GM12878 (cell line): ENCODE measurements around the gene SKP2. TPM values are rescaled to one million over a fixed set of nuclear protein-coding genes. Genes with fewer than 3 reads are reported as not detected.

Experiments used
- ATAC-seq: fragments of 200-7000 bp; cut with Tn5 transposase; 3 replicates; pipeline ENCODE4 v1.9.1; 2020; ENCODE audit warnings: mild to moderate bottlenecking, moderate library complexity
- BruUV-seq: library from RNA; stranded (reverse); fragments of 400-500 nt; replicated peaks from 2 replicates; lab custom pipeline; 2021; lab: Mats Ljungman, UMichigan
- CTCF ChIA-PET: fragments of 300-600 bp; sonication (Branson Sonifier 250); formaldehyde crosslinking; extraction: SDS; loops from one replicate; lab custom pipeline; 2021; ENCODE audit warnings: inconsistent platforms; lab: Yijun Ruan, JAX
- POLR2A ChIA-PET: fragments of 350-600 bp; formaldehyde crosslinking; extraction: SDS; loops from one replicate; lab custom pipeline; 2021; ENCODE audit warnings: inconsistent platforms; lab: Charles Lee
- RAD21 ChIA-PET: fragments of 300-600 bp; sonication (Branson Sonifier 250); formaldehyde crosslinking; loops from one replicate; lab custom pipeline; 2023; ENCODE audit warnings: antibody characterized with exemption; ENCODE audit not compliant: unreplicated experiment; lab: Charles Lee
- SMC1A ChIA-PET: fragments of 300-600 bp; sonication (Branson Sonifier 250); formaldehyde crosslinking; loops from one replicate; lab custom pipeline; 2023; ENCODE audit not compliant: unreplicated experiment, uncharacterized antibody; lab: Charles Lee
- DNase-seq: peaks from one replicate; pipeline ENCODE4 v3.0.0-alpha.2; 2011; ENCODE audit warnings: low read depth, low spot score
- FAIRE-seq: peaks from 3 replicates; lab custom pipeline; 2011; peaks lifted over from hg19 to GRCh38; lab: Jason Lieb, UNC
- H2AFZ ChIP-seq: 2 replicates; pipeline ENCODE4 v1.6.0; 2011; ENCODE audit warnings: low read depth, low read length, control low read depth; ENCODE audit not compliant: control insufficient read depth
- H3K27ac ChIP-seq: 2 replicates; pipeline ENCODE4 v1.5.1; 2011; ENCODE audit warnings: control low read depth; ENCODE audit not compliant: control insufficient read depth, insufficient read depth
- H3K27me3 ChIP-seq, 2 experiments: replicated peaks in 1 of 2; 2 replicates each; pipeline versions ENCODE4 v1.6.0 to v1.6.1; 2011; ENCODE audit warnings: low read length in 1 of 2; ENCODE audit not compliant: control insufficient read depth in 2 of 2, insufficient read depth in 2 of 2
- H3K36me3 ChIP-seq, 2 experiments: 2 replicates each; pipeline ENCODE4 v1.5.1; 2011; ENCODE audit warnings: low read length in 1 of 2; ENCODE audit not compliant: control insufficient read depth in 2 of 2, insufficient read depth in 2 of 2
- H3K4me1 ChIP-seq: 2 replicates; pipeline ENCODE4 v1.6.1; 2011; ENCODE audit warnings: mild to moderate bottlenecking, low read length, moderate library complexity, mixed read lengths; ENCODE audit not compliant: control insufficient read depth, insufficient read depth
- H3K4me2 ChIP-seq: 2 replicates; pipeline ENCODE4 v1.6.0; 2011; ENCODE audit warnings: control low read depth; ENCODE audit not compliant: control insufficient read depth, insufficient read depth
- H3K4me3 ChIP-seq: fragments of 200-600 bp; sonication (generic); 2 replicates; pipeline ENCODE4 v1.5.1; 2016
- H3K79me2 ChIP-seq: 2 replicates; pipeline ENCODE4 v1.6.0; 2011; ENCODE audit warnings: low read length; ENCODE audit not compliant: control insufficient read depth, insufficient read depth
- H3K9ac ChIP-seq: 2 replicates; pipeline ENCODE4 v1.8.0; 2011; ENCODE audit warnings: low read length, control low read depth, mixed read lengths; ENCODE audit not compliant: control insufficient read depth, insufficient read depth
- H3K9me3 ChIP-seq: replicated peaks from 3 replicates; pipeline ENCODE4 v1.5.1; 2011; ENCODE audit warnings: mild to moderate bottlenecking, low read length; ENCODE audit not compliant: control insufficient read depth, insufficient read depth
- H4K20me1 ChIP-seq: 2 replicates; pipeline ENCODE4 v1.6.0; 2011; ENCODE audit not compliant: control insufficient read depth, insufficient read depth
- BACH1 ChIP-seq: fragments of 450-650 bp; IDR thresholded peaks from 2 replicates; pipeline ENCODE4 v1.6.1; 2017; ENCODE audit warnings: mild to moderate bottlenecking, borderline replicate concordance
- CUX1 ChIP-seq: IDR thresholded peaks from 2 replicates; pipeline ENCODE4 v1.6.1; 2012; ENCODE audit warnings: improper control_type of control experiment, low read depth, low read length; ENCODE audit not compliant: insufficient replicate concordance
- MTA3 ChIP-seq: IDR thresholded peaks from 2 replicates; pipeline ENCODE4 v1.6.1; 2012; ENCODE audit warnings: low read length, inconsistent platforms, borderline replicate concordance
- RELB ChIP-seq: fragments of 450-650 bp; IDR thresholded peaks from 2 replicates; pipeline ENCODE4 v1.6.1; 2017; ENCODE audit warnings: low read depth, mild to moderate bottlenecking, moderate library complexity
- SIX5 ChIP-seq: IDR thresholded peaks from 2 replicates; pipeline ENCODE4 v1.6.1; 2011; ENCODE audit warnings: mild to moderate bottlenecking, low read depth, low read length, moderate library complexity; ENCODE audit not compliant: severe bottlenecking
- SMARCA5 ChIP-seq: fragments of 450-650 bp; IDR thresholded peaks from 2 replicates; pipeline ENCODE4 v1.6.1; 2017; ENCODE audit warnings: mild to moderate bottlenecking
- SRF ChIP-seq, 2 experiments: IDR thresholded peaks; 2 replicates each; pipeline ENCODE4 v1.6.1; 2011; ENCODE audit warnings: low read depth in 2 of 2, low read length in 2 of 2, mild to moderate bottlenecking in 1 of 2, moderate library complexity in 1 of 2
- TCF12 ChIP-seq: IDR thresholded peaks from 2 replicates; pipeline ENCODE4 v1.6.1; 2011; ENCODE audit warnings: low read depth, mild to moderate bottlenecking, low read length
- ZBTB33 ChIP-seq: fragments of 450-650 bp; IDR thresholded peaks from 2 replicates; pipeline ENCODE4 v1.6.1; 2017; ENCODE audit warnings: mild to moderate bottlenecking
- WGBS: methylation state at CpG from one replicate; pipeline ENCODE4 v1.1.6; 2016; ENCODE audit warnings: low lambda C conversion rate; ENCODE audit not compliant: insufficient replicate concordance, insufficient coverage; ENCODE audit errors: missing lambda C conversion rate; 5-methylcytosine and 5-hydroxymethylcytosine counted together
- in situ Hi-C: fragments of 300-500 bp; cut with MboI; formaldehyde crosslinking; loops from 9 replicates; pipeline ENCODE4 v1.14.3; 2018; ENCODE audit warnings: mixed read lengths
- intact Hi-C: fragments of 100-400 bp; cut with micrococcal nuclease; formaldehyde crosslinking; loops from one replicate; pipeline ENCODE4 v1.14.2; 2022; ENCODE audit not compliant: unreplicated experiment
- polyA plus RNA-seq, 11 experiments: library from polyadenylated mRNA; depleted of rRNA in 4 of 11; unstranded in 6 of 11; stranded (reverse) in 5 of 11; fragments of >200 nt; fragmentation: Nextera tagmentation in 4 of 11; fragmentation: Illumina TruSeq in 1 of 11; extraction: Ambion mirVana in 4 of 11; extraction: Trizol in 1 of 11; gene quantifications; 1 replicate in 1 of 11; 2 replicates in 10 of 11; pipeline versions ENCODE4 v1.2.1 to v1.2.3, GENCODE V29; 2011 to 2016; ENCODE audit warnings: inconsistent platforms in 2 of 11, missing spikeins in 2 of 11, low read depth in 1 of 11
- total RNA-seq, 4 experiments: library from RNA; depleted of rRNA in 3 of 4; stranded (reverse); fragments of >200 nt in 3 of 4; fragmentation: Illumina TruSeq in 1 of 4; extraction: Trizol in 1 of 4; gene quantifications; 2 replicates each; pipeline versions ENCODE4 v1.2.1 to v1.2.3, GENCODE V29; 2013 to 2021
- TF ChIP-seq, protein P1 (sequence below): fragments of 450-650 bp; IDR thresholded peaks from 2 replicates; pipeline ENCODE4 v1.6.1; 2014; ENCODE audit warnings: mild to moderate bottlenecking

SKP2 gene
- total and polyA plus RNA-seq, 10 of the 15 experiments (the other 5 are each of a cell fraction or from before 2014, with no cell fraction given): 13.9 to 50.8 (median 36.9) TPM

DNA sequence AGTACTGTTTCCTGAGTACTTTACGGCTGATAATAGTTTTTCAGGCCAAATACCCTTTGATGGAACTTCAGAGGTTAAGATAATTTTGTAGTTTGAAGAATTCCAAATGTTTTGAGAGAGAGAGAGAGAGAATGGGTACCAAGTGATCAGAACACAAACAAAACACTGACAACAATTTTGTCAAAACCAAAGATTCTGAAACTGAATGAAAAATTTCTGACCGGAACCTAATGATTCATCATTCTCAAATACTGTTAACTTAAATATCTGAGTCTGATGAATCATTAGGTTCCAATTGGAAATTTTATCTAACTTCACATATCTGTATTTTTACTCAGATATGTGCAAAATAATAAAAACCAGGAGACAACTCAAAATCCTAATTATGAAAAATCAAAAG lies 4.2 kb upstream of the SKP2 start (continued):
- TF ChIP-seq TCF12 (no peak), SMARCA5 (no peak), BACH1 (no peak)

- POLR2A ChIA-PET: interaction anchor here (0.8 to 1.4 kb wide), 3 partner anchors 10 to 1220 kb away, joined by 3 to 4 read pairs (median 3); partner anchors contain the start of gene NUP155
- intact Hi-C loops (loop anchor here (10.0 kb wide), 2 partner anchors 724 to 1226 kb away; partner anchors contain the start of genes DNAJC21 and NIPBL), in situ Hi-C loops (no loop called here)
- no peaks in the 10 kb centered on the region for H3K9me3 ChIP-seq
- peak overlapping the region; percentile 82 for H3K27ac ChIP-seq
- CTCF ChIA-PET: interaction anchor here (0.7 to 1.9 kb wide), 10 partner anchors 9 to 579 kb away, joined by 3 to 12 read pairs (median 4); partner anchors contain the start of gene NADK2
- FAIRE-seq (no peak), DNase-seq (no peak), ATAC-seq (peak; percentile 65)
- H2AFZ ChIP-seq: peak overlapping the region; percentile 93
- peak overlapping the region; percentile 91 for H3K4me2 ChIP-seq
- no peaks in the 10 kb centered on the region for H4K20me1 ChIP-seq
- no peaks in the 10 kb centered on the region for H3K4me1 ChIP-seq
- no peaks in the 10 kb centered on the region for H3K36me3 ChIP-seq
- no TSS peak for BruUV-seq
- H3K27me3 ChIP-seq: no peaks in the 10 kb centered on the region
- H3K9ac ChIP-seq: peak overlapping the region; percentile 91
- SMC1A ChIA-PET: interaction anchor here (1.0 to 1.9 kb wide), 6 partner anchors 11 to 79 kb away, joined by 3 to 8 read pairs (median 3); no protein-coding TSS in a partner anchor
- peak overlapping the region; percentile 94 for H3K4me3 ChIP-seq
- RAD21 ChIA-PET: interaction anchor here (1.2 to 1.8 kb wide), 3 partner anchors 27 to 90 kb away, joined by 3 to 7 read pairs (median 4); partner anchors contain the start of gene NADK2
- 7% methylated on average over 23 of the region's 23 CpGs for WGBS
- H3K79me2 ChIP-seq: peaks cover 41% of the 10 kb centered on the region
- no peak for TF ChIP-seq CUX1
- TF ChIP-seq, protein P1, sequence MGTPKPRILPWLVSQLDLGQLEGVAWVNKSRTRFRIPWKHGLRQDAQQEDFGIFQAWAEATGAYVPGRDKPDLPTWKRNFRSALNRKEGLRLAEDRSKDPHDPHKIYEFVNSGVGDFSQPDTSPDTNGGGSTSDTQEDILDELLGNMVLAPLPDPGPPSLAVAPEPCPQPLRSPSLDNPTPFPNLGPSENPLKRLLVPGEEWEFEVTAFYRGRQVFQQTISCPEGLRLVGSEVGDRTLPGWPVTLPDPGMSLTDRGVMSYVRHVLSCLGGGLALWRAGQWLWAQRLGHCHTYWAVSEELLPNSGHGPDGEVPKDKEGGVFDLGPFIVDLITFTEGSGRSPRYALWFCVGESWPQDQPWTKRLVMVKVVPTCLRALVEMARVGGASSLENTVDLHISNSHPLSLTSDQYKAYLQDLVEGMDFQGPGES: no peak
- no peak for TF ChIP-seq ZBTB33
- peak; percentile 32; the same call in 1 of the 2 replicates for TF ChIP-seq RELB
- peak in 1 of 2 experiments; percentile 71; a peak in 1 of 4 replicates for TF ChIP-seq SRF (IDR thresholded peaks at IDR 0.05; ENCODE audit: low read depth in 2 of 2, low read length in 2 of 2)
- no peak for TF ChIP-seq SIX5
- no peak; the same call in 1 of the 2 replicates for TF ChIP-seq MTA3
Measured at GRCh38 chr5:36150676-36151433, 1.1 kb upstream of the SKP2 start.
